Heart left ventricle (tissue), 16 donors: ENCODE results near the gene YY1. TPM values are rescaled to one million over a fixed set of nuclear protein-coding genes. Genes with fewer than 3 reads are reported as not detected.

Experiments used
- ATAC-seq, 4 donors: fragments of 200-7000 bp; cut with Tn5 transposase; one replicate each; pipeline ENCODE4 v1.9.1; 2020 to 2022; ENCODE audit warnings: moderate library complexity in 4 of 4, mild to moderate bottlenecking in 3 of 4, moderate number of reproducible peaks in 1 of 4
- DNase-seq, 5 donors: peaks; one replicate each; pipeline ENCODE4 v3.0.0-alpha.2; 2020
- H3K27ac ChIP-seq, 12 donors: fragments of 200-600 bp; sonication (generic) in 4 of 12; one replicate each; pipeline versions ENCODE4 v1.5.0 to v1.8.0; 2016 to 2022; ENCODE audit warnings: mild to moderate bottlenecking in 2 of 12
- H3K27me3 ChIP-seq, 9 donors: fragments of 200-600 bp; sonication (generic) in 2 of 9; one replicate each; pipeline versions ENCODE4 v1.5.1 to v1.8.0; 2016 to 2022; ENCODE audit warnings: mild to moderate bottlenecking in 3 of 9
- H3K36me3 ChIP-seq, 9 donors: fragments of 200-600 bp; sonication (generic) in 2 of 9; one replicate each; pipeline versions ENCODE4 v1.5.0 to v1.8.0; 2018 to 2022; ENCODE audit warnings: mild to moderate bottlenecking in 2 of 9
- H3K4me1 ChIP-seq, 12 donors: fragments of 200-600 bp; sonication (generic) in 4 of 12; one replicate each; pipeline versions ENCODE4 v1.5.0 to v1.8.0; 2016 to 2022; ENCODE audit warnings: mild to moderate bottlenecking in 3 of 12
- H3K4me3 ChIP-seq, 12 donors: fragments of 200-600 bp; sonication (generic) in 4 of 12; one replicate each; pipeline versions ENCODE4 v1.5.0 to v1.8.0; 2017 to 2022; ENCODE audit warnings: mild to moderate bottlenecking in 9 of 12, moderate library complexity in 4 of 12
- H3K9me3 ChIP-seq, 12 donors: fragments of 200-600 bp; sonication (generic) in 4 of 12; one replicate each; pipeline versions ENCODE4 v1.5.0 to v1.8.0; 2016 to 2022; ENCODE audit warnings: mild to moderate bottlenecking in 1 of 12
- CTCF ChIP-seq, 12 donors: fragments of 200-600 bp; sonication (generic) in 4 of 12; IDR thresholded peaks; one replicate each; pipeline versions ENCODE4 v1.5.0 to v1.8.0; 2018 to 2022; ENCODE audit warnings: antibody characterized with exemption in 12 of 12, mild to moderate bottlenecking in 5 of 12
- POLR2A ChIP-seq, 2 donors: fragments of 450-650 bp; IDR thresholded peaks; one replicate each; pipeline ENCODE4 v1.6.1; 2017; ENCODE audit warnings: antibody characterized with exemption in 2 of 2, mild to moderate bottlenecking in 2 of 2, moderate library complexity in 2 of 2
- WGBS, 4 donors: extraction: QIAGEN DNeasy Blood & Tissue Kit in 2 of 4; methylation state at CpG; one replicate each; pipeline versions ENCODE4 v1.1.5 to v1.1.7; 2013 to 2018; 5-methylcytosine and 5-hydroxymethylcytosine counted together
- intact Hi-C, 10 donors: fragments of 100-400 bp; cut with DNase I; formaldehyde crosslinking; loops; one replicate each; pipeline versions ENCODE4 v1.11.1 to v1.14.2; 2022
- long read RNA-seq, 3 donors: library from polyadenylated mRNA; unstranded; transcript quantifications; one replicate each; pipeline ENCODE4 v2.0.0, GENCODE V29; 2020 to 2021
- polyA plus RNA-seq, 2 donors: library from polyadenylated mRNA; stranded (reverse); fragments of 200-250 nt; gene quantifications; one replicate each; pipeline ENCODE4 v1.2.3, GENCODE V29; 2013
- total RNA-seq, 9 donors: library from RNA; depleted of rRNA in 2 of 9; stranded (reverse); fragments of >200 nt in 2 of 9; fragmentation: NEBNext Ultra II Directional in 3 of 9; extraction: Animal tissue kit (Norgen Biotek cat#: 25700) in 3 of 9; gene quantifications; one replicate each; pipeline versions ENCODE4 v1.1.0 to v1.2.4, GENCODE V29; 2016 to 2023
- donor health status: ischemic (EF 13 %, LVEDD 7.1; RV severe dilation, severe dysfunction).
- donor health status: healthy with polysubstance abuse.
- donor health status: DM: no; HTN: yes; CAD: no.
- donor health status: DM: no; HTN: no; CAD: no.
- donor health status: ischemic (EF 25% LVEDD 6.9; RV normal size, moderate dysfunction).
- donor health status: ischemic (EF 25% LVEDD 5.7; RV mildly dilated, moderate dysfunction).
- donor health status: healthy.
- donor health status: DM: yes; HTN: yes; CAD: no.
- donor health status: ischemic (EF 35%, LVEDD 5.7; RV mildly dilated, moderate dysfunction).
- donor health status: nonischemic (EF 11% LVEDD 7.7; RV severe dilation, severe dysfunction).
- donor health status: DM: yes; HTN: yes; CAD: no.
- donor health status: PGD.
- donor health status: ischemic (EF 29% LVEDD 5.4; RV normal size, mild dysfunction).
- donor health status: nonischemic (EF 23%, LVEDD 6.1; RV moderate dilation, normal function).

YY1 gene
- total RNA-seq (10 to 100 TPM; 32.2 to 59.7 (median 46.0) TPM), polyA plus RNA-seq (10 to 100 TPM; 18.4 to 24.1 TPM)
- long read RNA-seq, donor 1, full-length matches to known transcripts = 45 of 49 reads
- long read RNA-seq, donor 1, partial matches to known transcripts = 3 of 49 reads
- long read RNA-seq, donor 1, other reads (novel, unspliced or antisense) = 1 of 49 reads
- long read RNA-seq, donor 2, full-length matches to known transcripts = 16 of 28 reads
- long read RNA-seq, donor 2, partial matches to known transcripts = 2 of 28 reads
- long read RNA-seq, donor 2, other reads (novel, unspliced or antisense) = 10 of 28 reads
- long read RNA-seq, donor 3, full-length matches to known transcripts = 47 of 61 reads
- long read RNA-seq, donor 3, partial matches to known transcripts = 4 of 61 reads
- long read RNA-seq, donor 3, other reads (novel, unspliced or antisense) = 10 of 61 reads

GRCh38 chr14:100238419-100239210 lies at the start of gene YY1:
Gene YY1, plus strand, starts transcription at chr14:100239144. Its CDS starts 101 bp downstream, at chr14:100239245.
- Histone ChIP-seq H3K4me3 (peak within 1 kb of the TSS; percentile 84 to 100 (median 99)), H3K4me1 (peaks cover 14 to 61% (median 45%) of the 10 kb centered on the region in 12 donors), H3K27ac (peak within 1 kb of the TSS; percentile 98 to 100 (median 99)), H3K27me3 (no peaks in the 10 kb centered on the region), H3K9me3 (no peaks in the 10 kb centered on the region), H3K36me3 (peaks cover 0 to 3% (median 0%) of the 10 kb centered on the region in 9 donors)
- 0 to 1% (median 1%) methylated on average over 64 to 110 of the region's 125 CpGs for WGBS, 4 donors
- peak; percentile 99 to 100 (median 100) for DNase-seq
- intact Hi-C loops = loop anchor here in 4 of 10 donors (1.0 to 10.0 kb wide), 5 partner anchors 24 to 139 kb away; partner anchors contain the start of genes WDR25 (in 3 of the 4) and SLC25A29 (in 1 of the 4)
- peak; percentile 84 to 96 (median 93) for ATAC-seq
- TF ChIP-seq CTCF (IDR thresholded peaks at IDR 0.05) (no peak), POLR2A (IDR thresholded peaks at IDR 0.05) (peak in 1 of 2 donors; percentile 82)

- intact Hi-C loops = loop anchor here in 8 of 10 donors (5.0 to 10.0 kb wide), 4 partner anchors 68 to 208 kb away; no protein-coding TSS in a partner anchor
- DNase-seq (no peak), ATAC-seq (no peak)
- Histone ChIP-seq H3K4me1 (peaks cover 0 to 21% (median 14%) of the 10 kb centered on the region in 12 donors), H3K27ac (no peak overlapping the region), H3K27me3 (no peaks in the 10 kb centered on the region), H3K9me3 (no peaks in the 10 kb centered on the region), H3K36me3 (no peaks in the 10 kb centered on the region), H3K4me3 (no peak overlapping the region)
- WGBS, 4 donors = 96 to 99% (median 97%) methylated on average over 1 of the region's 1 CpG
- TF ChIP-seq POLR2A (IDR thresholded peaks at IDR 0.05) (no peak), CTCF (IDR thresholded peaks at IDR 0.05) (no peak)
Observed at GRCh38 chr14:100190126-100190525, 48.8 kb upstream of the YY1 start.

GRCh38 chr14:100191584-100192249 lies 47.2 kb upstream of the YY1 start:
- H3K9me3 ChIP-seq = no peaks in the 10 kb centered on the region
- WGBS, 4 donors = 68 to 79% (median 73%) methylated on average over 14 of the region's 14 CpGs
- ATAC-seq (no peak), DNase-seq (peak in 2 of 5 donors; percentile 37 to 41)
- intact Hi-C loops = loop anchor here (1.0 to 10.0 kb wide), 9 partner anchors 69 to 211 kb away; partner anchors contain the start of gene WDR25 (in 1 of the 10)
- no peaks in the 10 kb centered on the region for H3K27me3 ChIP-seq
- peaks cover 0 to 21% (median 14%) of the 10 kb centered on the region in 12 donors for H3K4me1 ChIP-seq
- H3K27ac ChIP-seq = peak overlapping the region; percentile 76 to 97 (median 90)
- no peak for TF ChIP-seq CTCF (IDR thresholded peaks at IDR 0.05)
- no peak for TF ChIP-seq POLR2A (IDR thresholded peaks at IDR 0.05)
- no peaks in the 10 kb centered on the region for H3K36me3 ChIP-seq
- H3K4me3 ChIP-seq = peak overlapping the region in 4 of 12 donors; percentile 40 to 59 (median 56)
